ENCODE measurements around the gene DPP6. TPM values are rescaled to one million over a fixed set of nuclear protein-coding genes. Genes with fewer than 3 reads are reported as not detected.

DPP6 gene
- total and polyA plus RNA-seq, 9 of the 15 experiments (the other 6 are each of a cell fraction or from before 2014, with no cell fraction given): not detected

DNA sequence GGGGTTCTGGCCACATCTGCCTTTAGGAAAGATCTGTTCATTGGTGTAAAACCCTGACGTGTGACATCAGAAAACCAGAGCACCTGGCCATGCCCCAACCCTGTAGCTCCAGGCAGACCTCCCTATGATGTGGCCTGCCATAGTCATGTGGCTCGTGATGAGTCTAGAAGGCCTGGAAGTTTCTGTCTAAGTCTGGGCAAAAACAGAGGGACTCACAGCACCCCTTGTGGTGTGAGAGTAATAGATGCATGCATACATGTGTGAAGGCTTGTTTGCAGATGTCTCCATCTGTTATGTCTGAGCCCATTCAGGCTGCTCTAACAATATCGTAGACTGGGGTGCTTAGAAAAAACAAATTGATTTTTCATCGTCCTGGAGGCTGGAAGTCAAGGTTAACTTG, 641.5 kb downstream of the DPP6 start (continued):
- TF ChIP-seq, protein P1, sequence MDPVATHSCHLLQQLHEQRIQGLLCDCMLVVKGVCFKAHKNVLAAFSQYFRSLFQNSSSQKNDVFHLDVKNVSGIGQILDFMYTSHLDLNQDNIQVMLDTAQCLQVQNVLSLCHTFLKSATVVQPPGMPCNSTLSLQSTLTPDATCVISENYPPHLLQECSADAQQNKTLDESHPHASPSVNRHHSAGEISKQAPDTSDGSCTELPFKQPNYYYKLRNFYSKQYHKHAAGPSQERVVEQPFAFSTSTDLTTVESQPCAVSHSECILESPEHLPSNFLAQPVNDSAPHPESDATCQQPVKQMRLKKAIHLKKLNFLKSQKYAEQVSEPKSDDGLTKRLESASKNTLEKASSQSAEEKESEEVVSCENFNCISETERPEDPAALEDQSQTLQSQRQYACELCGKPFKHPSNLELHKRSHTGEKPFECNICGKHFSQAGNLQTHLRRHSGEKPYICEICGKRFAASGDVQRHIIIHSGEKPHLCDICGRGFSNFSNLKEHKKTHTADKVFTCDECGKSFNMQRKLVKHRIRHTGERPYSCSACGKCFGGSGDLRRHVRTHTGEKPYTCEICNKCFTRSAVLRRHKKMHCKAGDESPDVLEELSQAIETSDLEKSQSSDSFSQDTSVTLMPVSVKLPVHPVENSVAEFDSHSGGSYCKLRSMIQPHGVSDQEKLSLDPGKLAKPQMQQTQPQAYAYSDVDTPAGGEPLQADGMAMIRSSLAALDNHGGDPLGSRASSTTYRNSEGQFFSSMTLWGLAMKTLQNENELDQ (CRISPR knock-in tag; IDR thresholded peaks at IDR 0.05; ENCODE audit: borderline replicate concordance): no peak
- no peak for TF ChIP-seq TCF3 (CRISPR knock-in tag; IDR thresholded peaks at IDR 0.05)
- TF ChIP-seq HOMEZ (CRISPR knock-in tag; IDR thresholded peaks at IDR 0.05): no peak
- TF ChIP-seq CREB5 (CRISPR knock-in tag; IDR thresholded peaks at IDR 0.05): no peak
- TF ChIP-seq, protein P2, sequence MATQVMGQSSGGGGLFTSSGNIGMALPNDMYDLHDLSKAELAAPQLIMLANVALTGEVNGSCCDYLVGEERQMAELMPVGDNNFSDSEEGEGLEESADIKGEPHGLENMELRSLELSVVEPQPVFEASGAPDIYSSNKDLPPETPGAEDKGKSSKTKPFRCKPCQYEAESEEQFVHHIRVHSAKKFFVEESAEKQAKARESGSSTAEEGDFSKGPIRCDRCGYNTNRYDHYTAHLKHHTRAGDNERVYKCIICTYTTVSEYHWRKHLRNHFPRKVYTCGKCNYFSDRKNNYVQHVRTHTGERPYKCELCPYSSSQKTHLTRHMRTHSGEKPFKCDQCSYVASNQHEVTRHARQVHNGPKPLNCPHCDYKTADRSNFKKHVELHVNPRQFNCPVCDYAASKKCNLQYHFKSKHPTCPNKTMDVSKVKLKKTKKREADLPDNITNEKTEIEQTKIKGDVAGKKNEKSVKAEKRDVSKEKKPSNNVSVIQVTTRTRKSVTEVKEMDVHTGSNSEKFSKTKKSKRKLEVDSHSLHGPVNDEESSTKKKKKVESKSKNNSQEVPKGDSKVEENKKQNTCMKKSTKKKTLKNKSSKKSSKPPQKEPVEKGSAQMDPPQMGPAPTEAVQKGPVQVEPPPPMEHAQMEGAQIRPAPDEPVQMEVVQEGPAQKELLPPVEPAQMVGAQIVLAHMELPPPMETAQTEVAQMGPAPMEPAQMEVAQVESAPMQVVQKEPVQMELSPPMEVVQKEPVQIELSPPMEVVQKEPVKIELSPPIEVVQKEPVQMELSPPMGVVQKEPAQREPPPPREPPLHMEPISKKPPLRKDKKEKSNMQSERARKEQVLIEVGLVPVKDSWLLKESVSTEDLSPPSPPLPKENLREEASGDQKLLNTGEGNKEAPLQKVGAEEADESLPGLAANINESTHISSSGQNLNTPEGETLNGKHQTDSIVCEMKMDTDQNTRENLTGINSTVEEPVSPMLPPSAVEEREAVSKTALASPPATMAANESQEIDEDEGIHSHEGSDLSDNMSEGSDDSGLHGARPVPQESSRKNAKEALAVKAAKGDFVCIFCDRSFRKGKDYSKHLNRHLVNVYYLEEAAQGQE (IDR thresholded peaks at IDR 0.05; ENCODE audit: borderline replicate concordance): 0 out of 2 replicates have a peak, but pooled peaks have one; percentile 4
- TF ChIP-seq, protein P2 (CRISPR knock-in tag; IDR thresholded peaks at IDR 0.05; ENCODE audit: low read depth): no peak
- TF ChIP-seq SRSF3 (IDR thresholded peaks at IDR 0.05; ENCODE audit: insufficient read depth, low read length): no peak
- no peak for TF ChIP-seq XRCC3 (IDR thresholded peaks at IDR 0.05)
- no peak for TF ChIP-seq PRMT5 (CRISPR knock-in tag; IDR thresholded peaks at IDR 0.05)
- no peak for TF ChIP-seq JUNB (CRISPR knock-in tag; conservative IDR thresholded peaks at IDR 0.05)
- TF ChIP-seq RBM22 (IDR thresholded peaks at IDR 0.05; ENCODE audit: low read depth, low read length, poor library complexity, severe bottlenecking): no peak
- peak in 1 of 2 experiments; percentile 31; a peak in 2 of 4 replicates for TF ChIP-seq RAD21 (CRISPR knock-in tag; conservative IDR thresholded peaks at IDR 0.05 in 1 of 2, IDR thresholded peaks at IDR 0.05 in 1 of 2)
- no peak for TF ChIP-seq EGR1 (conservative IDR thresholded peaks at IDR 0.05)
- no peak for TF ChIP-seq SRSF9 (IDR thresholded peaks at IDR 0.05; ENCODE audit: borderline replicate concordance, low read depth, low read length)
